Transverse colon (tissue), 4 donors: Measurements from ENCODE around the gene SLC39A3. TPM values are rescaled to one million over a fixed set of nuclear protein-coding genes. Genes with fewer than 3 reads are reported as not detected.
"Not testable (repeated sequence)": the region's sequence is repeated elsewhere in the genome, so short reads cannot be mapped to it uniquely, and the experiment has no call there.

Experiments
- DNase-seq: peaks from one replicate; pipeline ENCODE4 v3.0.0-alpha.2; 2019
- H3K27ac ChIP-seq, 4 donors: fragments of 200-600 bp; sonication (generic); 2 replicates each; pipeline ENCODE4 v1.5.1; 2016 to 2018; ENCODE audit warnings: inconsistent platforms in 4 of 4
- H3K27me3 ChIP-seq: fragments of 200-600 bp; sonication (generic); 2 replicates; pipeline ENCODE4 v1.5.1; 2017; ENCODE audit warnings: inconsistent platforms
- H3K36me3 ChIP-seq, 4 donors: fragments of 200-600 bp; sonication (generic); 2 replicates each; pipeline ENCODE4 v1.5.1; 2017 to 2019; ENCODE audit warnings: inconsistent platforms in 4 of 4
- H3K4me1 ChIP-seq, 4 donors: fragments of 200-600 bp; sonication (generic); 2 replicates each; pipeline ENCODE4 v1.5.1; 2017 to 2020; ENCODE audit warnings: inconsistent platforms in 4 of 4
- H3K4me3 ChIP-seq, 4 donors: fragments of 200-600 bp; sonication (generic); 1 replicate in 1 of 4; 2 replicates in 3 of 4; pipeline versions ENCODE4 v1.5.1 to v1.6.1; 2017 to 2019; ENCODE audit warnings: inconsistent platforms in 4 of 4
- H3K9me3 ChIP-seq, 2 donors: fragments of 200-600 bp; sonication (generic); 2 replicates each; pipeline ENCODE4 v1.5.1; 2017 to 2019; ENCODE audit warnings: inconsistent platforms in 2 of 2
- EP300 ChIP-seq: sonication (generic); formaldehyde crosslinking; IDR thresholded peaks from one replicate; pipeline ENCODE4 v1.6.1; 2017; ENCODE audit warnings: antibody characterized with exemption, low read depth
- POLR2A ChIP-seq: fragments of 450-650 bp; IDR thresholded peaks from one replicate; pipeline ENCODE4 v1.6.1; 2016; ENCODE audit warnings: antibody characterized with exemption, mild to moderate bottlenecking, moderate library complexity
- POLR2AphosphoS5 ChIP-seq, 3 donors: sonication (generic); formaldehyde crosslinking; IDR thresholded peaks; one replicate each; pipeline ENCODE4 v1.6.1; 2016; ENCODE audit warnings: antibody characterized with exemption in 3 of 3
- WGBS, 2 donors: methylation state at CpG; one replicate each; pipeline ENCODE4 v1.1.5; 2018; ENCODE audit warnings: low coverage in 1 of 2; 5-methylcytosine and 5-hydroxymethylcytosine counted together
- in situ Hi-C, 4 donors: fragments of 200-750 bp; cut with MboI; loops; one replicate each; pipeline versions ENCODE4 v1.15.0 to v1.15.1; 2017; ENCODE audit warnings: low sequenced_read_pairs in 3 of 4, low pct_ligation_motif_present in 1 of 4, low pct_unique_long_range_greater_than_20kb in 1 of 4
- intact Hi-C: fragments of 100-400 bp; cut with DNase I; formaldehyde crosslinking; loops from one replicate; pipeline ENCODE4 v1.15.1; 2023; ENCODE audit warnings: low total_unique reads
- total RNA-seq, 4 donors: library from RNA; depleted of rRNA; stranded (reverse); fragments of >200 nt; gene quantifications; one replicate each; pipeline ENCODE4 v1.1.0, GENCODE V29; 2016
- TF ChIP-seq, protein P1 (sequence below), 5 experiments: fragments of 200-600 bp in 3 of 5; fragments of 450-650 bp in 2 of 5; sonication (generic) in 3 of 5; IDR thresholded peaks; 1 replicate in 2 of 5; 2 replicates in 3 of 5; pipeline ENCODE4 v1.5.1; 2016 to 2017; ENCODE audit warnings: antibody characterized with exemption in 5 of 5, inconsistent platforms in 3 of 5, mild to moderate bottlenecking in 2 of 5, moderate library complexity in 1 of 5

SLC39A3 gene
- total RNA-seq, 4 donors from 2014 or later: 10.1 to 40.4 (median 24.7) TPM

DNA sequence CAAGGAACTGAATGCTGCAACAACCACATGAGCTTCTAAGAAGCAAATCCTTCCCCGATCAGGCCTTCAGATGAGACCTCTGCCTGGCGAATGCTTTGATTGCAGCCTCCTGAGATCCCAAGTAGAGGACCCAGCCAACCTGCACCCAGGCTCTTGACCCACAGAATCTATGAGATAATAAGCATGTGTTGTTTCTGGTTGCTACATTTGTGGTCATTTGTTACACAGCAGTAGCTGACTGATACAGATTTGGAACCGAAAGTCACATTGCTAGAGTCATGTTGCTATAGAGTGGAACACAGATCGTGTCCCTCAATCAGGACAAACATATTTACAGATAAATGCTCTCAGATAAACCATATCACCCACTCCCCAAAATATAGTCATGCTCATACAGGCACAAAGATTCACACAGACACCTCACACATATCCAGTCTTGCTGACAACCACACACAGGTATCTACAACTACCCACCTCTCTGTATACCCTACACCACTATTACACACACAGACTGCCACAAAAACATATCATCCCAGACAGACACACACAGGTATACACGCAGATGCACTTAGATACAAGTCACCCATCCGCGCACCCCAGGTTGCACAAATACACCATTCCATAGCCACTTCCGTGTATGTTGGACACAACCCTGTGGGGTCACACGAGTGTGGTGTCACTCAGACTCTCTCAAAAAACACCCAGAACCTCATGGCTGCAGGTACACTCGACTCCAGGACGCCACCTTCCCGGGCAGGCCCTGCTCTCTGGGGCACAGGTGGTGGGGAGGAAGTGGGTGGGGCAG is 24.1 kb downstream of the SLC39A3 start:
- TF ChIP-seq POLR2A (no peak), EP300 (no peak), POLR2AphosphoS5 (IDR thresholded peaks at IDR 0.05) (no peak)
- TF ChIP-seq, protein P1, sequence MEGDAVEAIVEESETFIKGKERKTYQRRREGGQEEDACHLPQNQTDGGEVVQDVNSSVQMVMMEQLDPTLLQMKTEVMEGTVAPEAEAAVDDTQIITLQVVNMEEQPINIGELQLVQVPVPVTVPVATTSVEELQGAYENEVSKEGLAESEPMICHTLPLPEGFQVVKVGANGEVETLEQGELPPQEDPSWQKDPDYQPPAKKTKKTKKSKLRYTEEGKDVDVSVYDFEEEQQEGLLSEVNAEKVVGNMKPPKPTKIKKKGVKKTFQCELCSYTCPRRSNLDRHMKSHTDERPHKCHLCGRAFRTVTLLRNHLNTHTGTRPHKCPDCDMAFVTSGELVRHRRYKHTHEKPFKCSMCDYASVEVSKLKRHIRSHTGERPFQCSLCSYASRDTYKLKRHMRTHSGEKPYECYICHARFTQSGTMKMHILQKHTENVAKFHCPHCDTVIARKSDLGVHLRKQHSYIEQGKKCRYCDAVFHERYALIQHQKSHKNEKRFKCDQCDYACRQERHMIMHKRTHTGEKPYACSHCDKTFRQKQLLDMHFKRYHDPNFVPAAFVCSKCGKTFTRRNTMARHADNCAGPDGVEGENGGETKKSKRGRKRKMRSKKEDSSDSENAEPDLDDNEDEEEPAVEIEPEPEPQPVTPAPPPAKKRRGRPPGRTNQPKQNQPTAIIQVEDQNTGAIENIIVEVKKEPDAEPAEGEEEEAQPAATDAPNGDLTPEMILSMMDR (IDR thresholded peaks at IDR 0.05): no peak
- no peak overlapping the region for H3K27ac ChIP-seq
- DNase-seq: no peak
- H3K9me3 ChIP-seq: no peaks in the 10 kb centered on the region
- WGBS, 2 donors: 91 to 100% methylated on average over 2 to 11 of the region's 12 CpGs
- intact Hi-C loops (no loop called here), in situ Hi-C loops (no loop called here)
- H3K27me3 ChIP-seq: peaks cover 32% of the 10 kb centered on the region
- peaks cover 8 to 9% (median 8%) of the 10 kb centered on the region in 4 donors for H3K4me1 ChIP-seq
- H3K4me3 ChIP-seq: no peak overlapping the region
- H3K36me3 ChIP-seq: no peaks in the 10 kb centered on the region

DNA sequence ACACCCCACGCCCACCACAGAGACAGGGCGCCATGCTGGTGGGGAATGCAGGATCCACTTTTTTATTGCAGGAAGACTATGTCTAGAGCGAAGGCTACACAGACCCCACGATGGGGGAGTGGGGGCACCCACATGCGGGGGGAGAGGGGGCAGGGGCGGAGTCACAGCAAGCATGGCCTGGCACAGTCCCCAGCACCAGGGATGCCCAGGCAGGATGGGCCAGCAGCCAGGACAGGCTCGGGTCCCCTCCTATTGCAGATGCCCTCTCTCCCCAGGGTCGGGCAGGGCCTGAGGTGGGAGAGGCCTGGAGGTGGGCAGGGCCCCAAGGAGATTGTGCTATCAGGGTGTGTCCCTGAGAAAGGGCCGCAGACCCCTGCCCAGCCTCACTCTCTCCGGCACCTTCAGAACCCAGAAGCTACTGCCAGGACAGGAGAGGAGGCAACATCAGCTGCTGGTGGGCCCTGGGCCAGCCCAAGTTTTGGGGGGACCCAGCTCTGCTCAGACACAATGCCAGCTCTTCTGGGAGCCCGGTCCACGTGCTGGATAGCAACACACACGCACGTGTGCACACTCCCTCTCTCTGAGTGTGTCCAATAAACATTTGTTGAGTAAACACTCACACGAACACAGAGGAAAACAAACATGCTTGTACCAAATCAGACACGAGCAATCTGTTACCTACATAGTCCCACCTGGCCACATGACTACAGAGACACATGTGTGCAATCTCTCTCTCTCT is 25.1 kb downstream of the SLC39A3 start:
- H3K36me3 ChIP-seq: no peaks in the 10 kb centered on the region
- DNase-seq: no peak
- intact Hi-C loops (no loop called here), in situ Hi-C loops (no loop called here)
- TF ChIP-seq, protein P1 (IDR thresholded peaks at IDR 0.05): no peak
- TF ChIP-seq EP300 (no peak), POLR2AphosphoS5 (IDR thresholded peaks at IDR 0.05) (no peak), POLR2A (no peak)
- no peak overlapping the region for H3K27ac ChIP-seq
- H3K4me3 ChIP-seq: no peak overlapping the region
- 73 to 100% methylated on average over 2 to 15 of the region's 16 CpGs for WGBS, 2 donors
- no peaks in the 10 kb centered on the region for H3K4me1 ChIP-seq
- H3K27me3 ChIP-seq: peaks cover 22% of the 10 kb centered on the region
- H3K9me3 ChIP-seq: no peaks in the 10 kb centered on the region

DNA sequence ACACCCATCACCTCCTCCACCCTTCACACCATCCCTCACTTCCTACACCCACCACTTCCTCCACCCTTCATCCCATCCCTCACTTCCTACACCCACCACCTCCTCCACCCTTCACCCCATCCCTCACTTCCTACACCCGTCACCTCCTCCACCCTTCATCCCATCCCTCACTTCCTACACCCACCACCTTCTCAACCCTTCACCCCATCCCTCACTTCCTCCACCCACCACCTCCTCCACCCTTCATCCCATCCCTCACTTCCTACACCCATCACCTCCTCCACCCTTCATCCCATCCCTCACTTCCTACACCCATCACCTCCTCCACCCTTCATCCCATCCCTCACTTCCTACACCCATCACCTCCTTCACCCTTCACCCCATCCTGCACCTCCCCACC is 25.7 kb downstream of the SLC39A3 start:
- 67% methylated on average over 1 of the region's 1 CpG; no CpG with 5 or more reads in 1 of the 2 donors for WGBS, 2 donors
- H3K9me3 ChIP-seq, H3K4me1 ChIP-seq, intact Hi-C loops, H3K27ac ChIP-seq, DNase-seq, in situ Hi-C loops, H3K36me3 ChIP-seq, H3K4me3 ChIP-seq: not testable (repeated sequence)
- H3K27me3 ChIP-seq: peaks cover 16% of the 10 kb centered on the region

DNA sequence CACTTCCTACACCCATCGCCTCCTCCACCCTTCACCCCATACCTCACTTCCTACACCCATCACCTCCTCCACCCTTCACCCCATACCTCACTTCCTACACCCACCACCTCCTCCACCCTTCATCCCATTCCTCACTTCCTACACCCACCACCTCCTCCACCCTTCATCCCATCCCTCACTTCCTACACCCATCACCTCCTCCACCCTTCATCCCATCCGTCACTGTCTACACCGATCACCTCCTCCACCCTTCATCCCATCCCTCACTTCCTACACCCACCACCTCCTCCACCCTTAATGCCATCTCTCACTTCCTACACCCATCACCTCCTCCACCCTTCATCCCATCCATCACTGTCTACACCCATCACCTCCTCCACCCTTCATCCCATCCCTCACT is 26.6 kb downstream of the SLC39A3 start:
- in situ Hi-C loops, H3K27ac ChIP-seq, DNase-seq, H3K4me1 ChIP-seq, H3K4me3 ChIP-seq, H3K9me3 ChIP-seq, H3K27me3 ChIP-seq, intact Hi-C loops, H3K36me3 ChIP-seq: not testable (repeated sequence)
- 88% methylated on average over 3 of the region's 3 CpGs; no CpG with 5 or more reads in 1 of the 2 donors for WGBS, 2 donors

DNA sequence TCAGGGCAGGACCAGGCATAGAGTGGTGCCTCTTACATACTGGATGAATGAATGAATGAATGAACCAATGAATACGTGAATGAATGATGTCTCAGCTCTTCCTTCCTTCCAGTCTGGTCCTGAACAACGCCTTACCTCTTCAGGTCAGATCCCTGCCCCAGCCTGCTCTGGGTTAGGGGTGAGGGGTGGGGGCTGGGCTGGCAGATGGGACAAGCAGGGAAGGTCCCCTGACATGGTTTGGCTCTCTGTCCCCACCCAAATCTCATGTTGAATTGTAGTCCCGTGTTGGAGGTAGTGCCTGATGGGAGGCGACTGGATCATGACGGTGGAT is 28.0 kb downstream of the SLC39A3 start:
- Histone ChIP-seq H3K4me1 (no peaks in the 10 kb centered on the region), H3K36me3 (no peaks in the 10 kb centered on the region), H3K4me3 (no peak overlapping the region), H3K9me3 (no peaks in the 10 kb centered on the region), H3K27me3 (no peaks in the 10 kb centered on the region), H3K27ac (no peak overlapping the region)
- in situ Hi-C loops (no loop called here), intact Hi-C loops (no loop called here)
- no peak for DNase-seq
- TF ChIP-seq POLR2AphosphoS5 (IDR thresholded peaks at IDR 0.05): no peak
- TF ChIP-seq, protein P1 (IDR thresholded peaks at IDR 0.05): no peak
- no peak for TF ChIP-seq POLR2A
- TF ChIP-seq EP300: no peak
- 60% methylated on average over 5 of the region's 5 CpGs; no CpG with 5 or more reads in 1 of the 2 donors for WGBS, 2 donors
